ENCODE results near the gene TUT4.
"Not testable (repeated sequence)": the region's sequence is repeated elsewhere in the genome, so short reads cannot be mapped to it uniquely, and the experiment has no call there.

Gene TUT4

DNA sequence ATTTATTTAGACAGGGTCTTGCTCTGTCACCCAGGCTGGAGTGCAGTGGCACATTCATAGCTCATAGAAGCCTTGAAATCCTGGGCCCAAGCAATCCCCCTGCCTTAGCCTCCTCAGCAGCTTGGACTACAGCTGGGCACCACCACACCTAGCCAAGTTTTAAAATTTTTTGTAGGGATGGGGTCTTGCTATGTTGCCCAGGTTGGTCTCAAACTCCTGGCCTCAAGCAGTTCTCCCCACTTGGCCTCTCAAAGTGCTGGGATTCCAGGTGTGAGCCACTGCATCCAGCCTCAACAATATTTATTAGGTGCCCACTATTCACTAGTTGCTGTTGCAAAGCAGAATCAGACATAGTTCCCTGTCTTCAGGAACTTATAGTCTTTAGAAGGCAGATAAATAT lies 35.1 kb upstream of the TUT4 start:
- H3K27ac ChIP-seq = no peak overlapping the region
- no peak for TF ChIP-seq CTCF (conservative IDR thresholded peaks at IDR 0.05)

GRCh38 chr1:52585474-52585873 lies 32.6 kb upstream of the TUT4 start:
- no peak for TF ChIP-seq CTCF (conservative IDR thresholded peaks at IDR 0.05)
- no peak overlapping the region for H3K27ac ChIP-seq

DNA sequence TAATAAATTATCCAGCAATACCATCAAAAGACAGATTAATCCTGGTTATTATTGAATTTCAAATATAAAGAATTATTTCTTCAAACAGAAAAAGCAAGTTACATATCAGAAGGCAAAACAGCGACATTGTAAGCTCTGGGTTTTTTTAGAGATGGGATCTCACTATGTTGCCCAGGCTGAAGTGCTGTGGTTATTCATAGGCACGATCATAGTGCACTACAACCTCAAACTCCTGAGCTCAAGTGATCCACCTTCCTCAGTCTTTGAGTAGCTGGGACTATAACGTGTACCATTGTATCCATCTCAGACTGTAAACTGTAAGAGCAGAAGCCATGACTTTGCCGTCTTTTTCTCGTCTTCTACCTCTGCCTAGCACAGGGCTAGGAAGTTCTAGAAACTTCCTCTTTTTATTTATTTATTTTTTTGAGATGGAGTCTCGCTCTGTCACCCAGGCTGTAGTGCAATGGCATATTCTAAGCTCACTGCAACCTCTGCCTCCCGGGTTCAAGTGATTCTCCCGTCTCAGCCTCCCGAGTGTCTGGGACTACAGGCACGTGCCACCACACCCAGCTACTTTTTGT lies 29.3 kb upstream of the TUT4 start:
- H3K27ac ChIP-seq = no peak overlapping the region
- no peak for TF ChIP-seq CTCF (conservative IDR thresholded peaks at IDR 0.05)

DNA sequence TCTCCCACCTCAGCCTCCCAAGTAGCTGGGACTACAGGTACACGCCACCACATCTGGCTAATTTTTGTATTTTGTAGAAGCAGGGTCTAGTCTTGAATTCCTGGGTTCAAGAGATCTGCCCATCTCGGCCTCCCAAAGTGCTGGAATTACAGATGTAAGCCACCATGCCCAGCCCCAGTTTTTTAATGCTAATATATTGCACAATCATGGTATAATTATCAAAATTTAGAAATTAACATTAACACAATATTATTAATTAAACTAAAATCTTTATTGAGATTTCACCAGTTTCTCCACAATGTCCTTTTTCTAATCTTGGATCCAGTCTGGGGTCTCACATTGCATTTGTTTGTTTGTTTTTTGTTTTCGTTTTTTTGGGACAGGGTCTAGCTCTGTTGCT lies 27.4 kb upstream of the TUT4 start:
- H3K27ac ChIP-seq = no peak overlapping the region
- no peak for TF ChIP-seq CTCF (conservative IDR thresholded peaks at IDR 0.05)

DNA sequence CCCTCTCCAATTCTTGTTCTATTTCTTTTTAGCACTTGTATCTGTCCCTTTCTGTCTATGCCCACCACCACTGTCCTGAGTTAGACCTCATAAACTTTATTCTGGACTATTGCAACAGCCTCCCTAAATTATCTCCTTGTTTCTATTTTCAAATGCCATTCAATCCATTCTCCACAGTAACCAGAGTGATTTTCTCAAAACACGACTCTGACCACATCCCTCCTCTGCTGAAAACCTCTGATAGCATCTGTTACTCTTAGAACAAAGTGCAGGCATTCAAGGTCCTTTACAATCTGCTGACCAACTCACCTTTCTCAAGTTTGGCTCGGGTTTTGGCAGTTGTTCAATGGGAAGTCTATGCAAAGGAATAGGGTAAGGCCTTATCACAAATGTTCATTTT lies 26.5 kb upstream of the TUT4 start:
- no peak overlapping the region for H3K27ac ChIP-seq
- no peak for TF ChIP-seq CTCF (conservative IDR thresholded peaks at IDR 0.05)

DNA sequence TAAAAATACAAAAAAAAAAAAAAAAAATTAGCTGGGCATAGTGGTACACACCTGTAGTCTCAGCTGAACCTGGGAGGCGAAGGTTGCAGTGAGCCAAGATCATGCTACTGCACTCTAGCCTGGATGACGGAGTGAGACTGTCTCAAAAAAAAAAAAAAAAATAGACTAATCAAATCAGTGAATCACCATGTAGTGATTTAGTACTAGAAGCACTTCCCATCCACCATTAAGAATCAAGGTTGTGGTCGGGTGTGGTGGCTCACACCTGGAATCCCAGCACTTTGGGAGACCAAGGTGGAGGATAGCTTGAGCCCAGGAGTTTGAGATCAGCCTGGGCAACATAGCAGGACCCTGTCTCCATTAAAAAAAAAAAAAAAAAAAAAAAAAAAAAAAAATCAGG lies 25.2 kb upstream of the TUT4 start:
- H3K27ac ChIP-seq = not testable (repeated sequence)

- H3K27ac ChIP-seq = no peak overlapping the region
- TF ChIP-seq CTCF (conservative IDR thresholded peaks at IDR 0.05) = no peak
These were observed 23.2 kb upstream of the TUT4 start for GRCh38 chr1:52576074-52576473.

DNA sequence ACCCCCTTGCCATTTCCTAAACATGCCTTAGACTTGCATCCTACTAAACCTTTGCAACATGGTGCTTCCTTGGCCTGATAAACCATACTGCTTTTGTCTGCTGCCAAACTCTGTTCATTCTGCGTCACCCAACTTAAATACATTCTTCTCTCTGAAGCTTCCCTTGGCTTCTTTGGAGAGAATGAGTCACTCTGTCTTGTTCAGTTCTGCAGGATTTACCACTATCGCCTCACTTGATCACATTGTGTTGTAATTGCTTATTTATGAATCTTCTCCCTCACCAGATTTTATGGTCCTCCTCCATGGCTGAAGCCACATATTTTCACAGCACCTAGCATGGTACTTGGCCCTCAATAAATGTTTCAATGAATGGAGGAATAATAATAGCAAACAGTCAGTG lies 21.7 kb upstream of the TUT4 start:
- H3K27ac ChIP-seq = no peak overlapping the region

More for the DNA sequence above, 21.7 kb upstream of the TUT4 start:
- no peak for TF ChIP-seq CTCF (conservative IDR thresholded peaks at IDR 0.05)

Measured in VCaP (cell line).